DND-41 (cell line): ENCODE measurements around the gene ADM2.
A peak's percentile ranks its signal among the peaks of the same experiment; 100 is the strongest.

Source experiments
- ATAC-seq: fragments of 200-7000 bp; cut with Tn5 transposase; 3 replicates; pipeline ENCODE4 v1.9.1; 2021; ENCODE audit warnings: low read depth; ENCODE audit not compliant: insufficient read depth
- DNase-seq: peaks from one replicate; pipeline ENCODE4 v3.0.0-alpha.2; 2020
- H2AFZ ChIP-seq: 2 replicates; pipeline ENCODE4 v1.6.0; 2012; ENCODE audit warnings: low read depth, low read length
- H3K27ac ChIP-seq: 2 replicates; pipeline ENCODE4 v1.5.1; 2012; ENCODE audit warnings: low read length, inconsistent platforms
- H3K27me3 ChIP-seq: fragments of 200-600 bp; sonication (generic); 2 replicates; pipeline ENCODE4 v1.6.0; 2012; ENCODE audit warnings: low read length, mild to moderate bottlenecking, inconsistent platforms; ENCODE audit not compliant: insufficient read depth, poor library complexity
- H3K36me3 ChIP-seq: 2 replicates; pipeline ENCODE4 v1.5.1; 2012; ENCODE audit warnings: low read length, inconsistent platforms; ENCODE audit not compliant: insufficient read depth
- H3K4me1 ChIP-seq: 2 replicates; pipeline ENCODE4 v1.5.1; 2012; ENCODE audit warnings: mild to moderate bottlenecking, low read length; ENCODE audit not compliant: insufficient read depth
- H3K4me2 ChIP-seq: 2 replicates; pipeline ENCODE4 v1.6.0; 2012; ENCODE audit warnings: mild to moderate bottlenecking, moderate library complexity, low read length, inconsistent platforms; ENCODE audit not compliant: insufficient read depth
- H3K4me3 ChIP-seq, 2 experiments: fragments of 200-600 bp in 1 of 2; shearing (Covaris generic) in 1 of 2; 2 replicates each; pipeline ENCODE4 v1.5.1; 2012 to 2016; ENCODE audit warnings: inconsistent platforms in 2 of 2, low read length in 2 of 2, mild to moderate bottlenecking in 2 of 2, low read depth in 1 of 2, moderate library complexity in 1 of 2
- H3K79me2 ChIP-seq: 2 replicates; pipeline ENCODE4 v1.6.0; 2012; ENCODE audit warnings: low read length, inconsistent platforms; ENCODE audit not compliant: insufficient read depth
- H3K9ac ChIP-seq: 2 replicates; pipeline ENCODE4 v1.6.0; 2012; ENCODE audit warnings: low read depth, mild to moderate bottlenecking, inconsistent platforms, low read length, moderate library complexity
- H3K9me3 ChIP-seq: 2 replicates; pipeline ENCODE4 v1.5.1; 2012; ENCODE audit warnings: low read length, moderate library complexity, mild to moderate bottlenecking, inconsistent platforms; ENCODE audit not compliant: insufficient read depth, severe bottlenecking
- H4K20me1 ChIP-seq: 2 replicates; pipeline ENCODE4 v1.6.0; 2012; ENCODE audit warnings: low read length; ENCODE audit not compliant: insufficient read depth
- CTCF ChIP-seq: IDR thresholded peaks from 2 replicates; pipeline ENCODE4 v1.5.1; 2012; ENCODE audit warnings: borderline replicate concordance, low read length, moderate library complexity, mild to moderate bottlenecking; ENCODE audit not compliant: poor library complexity, severe bottlenecking; ENCODE audit errors: extremely low read depth
- EZH2 ChIP-seq: IDR thresholded peaks from 3 replicates; pipeline ENCODE4 v1.6.1; 2012; ENCODE audit warnings: borderline replicate concordance, low read depth, mild to moderate bottlenecking, moderate library complexity, low read length, inconsistent platforms; ENCODE audit not compliant: severe bottlenecking

The ADM2 gene

GRCh38 chr22:50508897-50509296 is 27.6 kb downstream of the ADM2 start:
- Histone ChIP-seq H3K9ac (peak overlapping the region; percentile 67), H3K4me1 (peaks cover 57% of the 10 kb centered on the region), H4K20me1 (peaks cover 42% of the 10 kb centered on the region), H3K4me3 (peak overlapping the region; percentile 43 to 64), H3K4me2 (peak overlapping the region; percentile 89), H3K27me3 (no peaks in the 10 kb centered on the region), H3K9me3 (no peaks in the 10 kb centered on the region), H2AFZ (0 out of 2 replicates have a peak overlapping the region, but pooled peaks have one; percentile 90), H3K36me3 (peaks cover 45% of the 10 kb centered on the region), H3K79me2 (peaks cover 86% of the 10 kb centered on the region), H3K27ac (peak overlapping the region; percentile 94)
- no peak for TF ChIP-seq CTCF
- TF ChIP-seq EZH2: no peak
- 0 out of 3 replicates have a peak, but pooled peaks have one; percentile 5 for ATAC-seq
- DNase-seq: no peak

- TF ChIP-seq CTCF (no peak), EZH2 (no peak)
- ATAC-seq (no peak), DNase-seq (no peak)
- peaks cover 61% of the 10 kb centered on the region for H3K36me3 ChIP-seq
- H3K27ac ChIP-seq: no peak overlapping the region
- 0 out of 2 replicates have a peak overlapping the region, but pooled peaks have one; percentile 5 for H3K9ac ChIP-seq
- H3K4me2 ChIP-seq: 0 out of 2 replicates have a peak overlapping the region, but pooled peaks have one; percentile 21
- peaks cover 92% of the 10 kb centered on the region for H3K79me2 ChIP-seq
- H3K4me3 ChIP-seq: no peak overlapping the region
- H3K4me1 ChIP-seq: peaks cover 34% of the 10 kb centered on the region
- H3K27me3 ChIP-seq: no peaks in the 10 kb centered on the region
- H2AFZ ChIP-seq: no peak overlapping the region
- H4K20me1 ChIP-seq: peaks cover 67% of the 10 kb centered on the region
- H3K9me3 ChIP-seq: no peaks in the 10 kb centered on the region
Observed at GRCh38 chr22:50513175-50513574, 31.8 kb downstream of the ADM2 start.

GRCh38 chr22:50516068-50516467 is 34.7 kb downstream of the ADM2 start:
- H3K4me2 ChIP-seq: no peak overlapping the region
- no peak overlapping the region for H3K4me3 ChIP-seq
- DNase-seq (no peak), ATAC-seq (no peak)
- peak overlapping the region; percentile 40; the same call in 1 of the 2 replicates for H3K27ac ChIP-seq
- no peak overlapping the region for H3K9ac ChIP-seq
- H2AFZ ChIP-seq: no peak overlapping the region
- H3K9me3 ChIP-seq: no peaks in the 10 kb centered on the region
- peaks cover 69% of the 10 kb centered on the region for H4K20me1 ChIP-seq
- H3K4me1 ChIP-seq: peaks cover 14% of the 10 kb centered on the region
- H3K79me2 ChIP-seq: peaks cover 67% of the 10 kb centered on the region
- H3K36me3 ChIP-seq: peaks cover 75% of the 10 kb centered on the region
- no peak for TF ChIP-seq CTCF
- no peak for TF ChIP-seq EZH2
- H3K27me3 ChIP-seq: no peaks in the 10 kb centered on the region
